HepG2 (cell line): ENCODE measurements around the gene SERPINB6. TPM values are rescaled to one million over a fixed set of nuclear protein-coding genes. Genes with fewer than 3 reads are reported as not detected.

Experiments
- AHR ChIP-seq: IDR thresholded peaks from 2 replicates; pipeline ENCODE4 v1.6.1; 2018; ENCODE audit warnings: missing genetic modification reagents, missing compliant biosample characterization
- CEBPG ChIP-seq: IDR thresholded peaks from 2 replicates; pipeline ENCODE4 v1.6.1; 2016
- GATA4 ChIP-seq: sonication (generic); IDR thresholded peaks from 2 replicates; pipeline ENCODE4 v1.6.1; 2016; ENCODE audit warnings: antibody characterized with exemption, low read depth, borderline replicate concordance
- MED8 ChIP-seq: sonication (generic); formaldehyde crosslinking; IDR thresholded peaks from 2 replicates; pipeline ENCODE4 v1.8.1; 2023; ENCODE audit warnings: mild to moderate bottlenecking, missing genetic modification reagents; ENCODE audit not compliant: insufficient replicate concordance
- NFRKB ChIP-seq: fragments of 450-650 bp; IDR thresholded peaks from 2 replicates; pipeline ENCODE4 v1.6.1; 2017
- NFYB ChIP-seq: sonication (generic); formaldehyde crosslinking; IDR thresholded peaks from 2 replicates; pipeline ENCODE4 v1.4.0; 2020; ENCODE audit warnings: missing genetic modification reagents
- NR2F6 ChIP-seq, 2 experiments: IDR thresholded peaks; 2 replicates each; pipeline ENCODE4 v1.6.1; 2016; ENCODE audit warnings: antibody characterized with exemption in 1 of 2, mild to moderate bottlenecking in 1 of 2
- RBM39 ChIP-seq: fragments of 200-400 bp; formaldehyde crosslinking; IDR thresholded peaks from one replicate; pipeline ENCODE4 v1.6.1; 2018; ENCODE audit warnings: antibody characterized with exemption, mild to moderate bottlenecking, low read depth, low read length; ENCODE audit not compliant: poor library complexity, severe bottlenecking
- SP2 ChIP-seq: sonication (generic); formaldehyde crosslinking; IDR thresholded peaks from 2 replicates; pipeline ENCODE4 v1.5.1; 2020; ENCODE audit warnings: mild to moderate bottlenecking, missing genetic modification reagents
- TEAD3 ChIP-seq: optimal IDR thresholded peaks from 2 replicates; pipeline ENCODE3; 2016; ENCODE audit warnings: borderline replicate concordance
- ZNF501 ChIP-seq: sonication (generic); formaldehyde crosslinking; IDR thresholded peaks from 2 replicates; pipeline ENCODE4 v1.5.1; 2020; ENCODE audit warnings: mild to moderate bottlenecking, moderate library complexity, missing genetic modification reagents
- ZNF816 ChIP-seq: sonication (generic); formaldehyde crosslinking; IDR thresholded peaks from 2 replicates; pipeline ENCODE4 v1.8.0; 2022; ENCODE audit warnings: missing genetic modification reagents, mild to moderate bottlenecking, borderline replicate concordance
- polyA plus RNA-seq, 8 experiments: library from polyadenylated mRNA; depleted of rRNA in 3 of 8; stranded (reverse) in 7 of 8; unstranded in 1 of 8; fragments of >200 nt; fragmentation: Illumina TruSeq in 4 of 8; extraction: Trizol in 4 of 8; gene quantifications; 2 replicates each; pipeline versions ENCODE4 v1.2.1 to v1.2.3, GENCODE V29; 2011 to 2016; ENCODE audit warnings: low read depth in 4 of 8, missing spikeins in 1 of 8, mixed read lengths in 1 of 8; ENCODE audit not compliant: insufficient read depth in 1 of 8
- total RNA-seq, 5 experiments: library from RNA; depleted of rRNA; stranded (reverse); fragments of >200 nt; fragmentation: Illumina TruSeq; extraction: Trizol; gene quantifications; 2 replicates each; pipeline ENCODE4 v1.2.3, GENCODE V29; 2016; ENCODE audit warnings: low read depth in 1 of 5
- TF ChIP-seq, protein P1 (sequence below): sonication (generic); formaldehyde crosslinking; IDR thresholded peaks from 2 replicates; pipeline ENCODE4 v1.4.0; 2020; ENCODE audit warnings: missing genetic modification reagents
- TF ChIP-seq, protein P2 (sequence below): sonication (generic); formaldehyde crosslinking; IDR thresholded peaks from 2 replicates; pipeline ENCODE4 v1.4.0; 2020; ENCODE audit warnings: missing genetic modification reagents
- TF ChIP-seq, protein P3 (sequence below): sonication (generic); formaldehyde crosslinking; IDR thresholded peaks from 2 replicates; pipeline ENCODE4 v1.9.0; 2021; ENCODE audit warnings: missing genetic modification reagents, borderline replicate concordance

SERPINB6 gene
- total and polyA plus RNA-seq, 2 of the 13 experiments (the other 11 are each of a cell fraction or from before 2014, with no cell fraction given), result 38.2 to 61.3 TPM

DNA sequence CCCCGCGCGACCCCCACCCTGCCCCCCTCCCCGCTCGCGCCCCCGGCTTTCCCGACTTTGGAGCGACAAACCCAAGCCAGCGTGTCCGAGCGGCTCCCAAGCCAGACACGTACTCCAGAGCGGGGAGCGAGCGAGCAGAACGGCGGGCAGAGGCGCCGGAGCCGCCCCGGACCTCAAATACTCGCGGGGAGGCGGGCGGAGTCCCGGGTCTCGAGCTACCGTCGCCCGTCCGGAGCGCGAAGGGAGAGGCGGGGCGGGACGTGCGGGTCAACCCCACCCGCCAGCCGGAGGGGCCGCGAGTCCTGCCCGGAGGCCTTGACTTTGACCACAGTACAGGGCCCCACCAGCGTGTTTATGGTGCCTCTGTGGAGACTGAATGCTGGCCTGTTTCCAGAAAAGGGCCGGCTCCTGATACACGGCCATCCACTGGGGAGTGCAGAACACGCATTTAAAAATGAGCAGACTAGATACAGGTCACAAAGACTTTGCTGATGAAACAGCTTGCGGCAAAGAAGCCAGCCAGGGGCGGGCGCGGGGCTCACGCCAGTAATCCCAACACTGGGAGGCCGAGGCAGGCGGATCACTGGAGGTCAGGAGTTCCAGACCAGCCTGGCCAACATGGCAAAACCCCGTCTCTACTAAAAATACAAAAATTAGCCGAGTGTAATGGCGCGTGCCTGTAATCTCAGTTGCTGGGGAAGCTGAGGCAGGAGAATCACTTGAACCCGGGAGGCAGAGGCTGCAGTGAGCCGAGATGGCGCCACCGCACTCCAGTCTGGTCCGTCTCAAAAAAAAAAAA lies at the start of gene SERPINB6 (continued):
- TF ChIP-seq, protein P1, sequence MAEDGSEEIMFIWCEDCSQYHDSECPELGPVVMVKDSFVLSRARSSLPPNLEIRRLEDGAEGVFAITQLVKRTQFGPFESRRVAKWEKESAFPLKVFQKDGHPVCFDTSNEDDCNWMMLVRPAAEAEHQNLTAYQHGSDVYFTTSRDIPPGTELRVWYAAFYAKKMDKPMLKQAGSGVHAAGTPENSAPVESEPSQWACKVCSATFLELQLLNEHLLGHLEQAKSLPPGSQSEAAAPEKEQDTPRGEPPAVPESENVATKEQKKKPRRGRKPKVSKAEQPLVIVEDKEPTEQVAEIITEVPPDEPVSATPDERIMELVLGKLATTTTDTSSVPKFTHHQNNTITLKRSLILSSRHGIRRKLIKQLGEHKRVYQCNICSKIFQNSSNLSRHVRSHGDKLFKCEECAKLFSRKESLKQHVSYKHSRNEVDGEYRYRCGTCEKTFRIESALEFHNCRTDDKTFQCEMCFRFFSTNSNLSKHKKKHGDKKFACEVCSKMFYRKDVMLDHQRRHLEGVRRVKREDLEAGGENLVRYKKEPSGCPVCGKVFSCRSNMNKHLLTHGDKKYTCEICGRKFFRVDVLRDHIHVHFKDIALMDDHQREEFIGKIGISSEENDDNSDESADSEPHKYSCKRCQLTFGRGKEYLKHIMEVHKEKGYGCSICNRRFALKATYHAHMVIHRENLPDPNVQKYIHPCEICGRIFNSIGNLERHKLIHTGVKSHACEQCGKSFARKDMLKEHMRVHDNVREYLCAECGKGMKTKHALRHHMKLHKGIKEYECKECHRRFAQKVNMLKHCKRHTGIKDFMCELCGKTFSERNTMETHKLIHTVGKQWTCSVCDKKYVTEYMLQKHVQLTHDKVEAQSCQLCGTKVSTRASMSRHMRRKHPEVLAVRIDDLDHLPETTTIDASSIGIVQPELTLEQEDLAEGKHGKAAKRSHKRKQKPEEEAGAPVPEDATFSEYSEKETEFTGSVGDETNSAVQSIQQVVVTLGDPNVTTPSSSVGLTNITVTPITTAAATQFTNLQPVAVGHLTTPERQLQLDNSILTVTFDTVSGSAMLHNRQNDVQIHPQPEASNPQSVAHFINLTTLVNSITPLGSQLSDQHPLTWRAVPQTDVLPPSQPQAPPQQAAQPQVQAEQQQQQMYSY (CRISPR knock-in tag), result no peak
- TF ChIP-seq SP2 (CRISPR knock-in tag) (no peak), TEAD3 (CRISPR knock-in tag) (peak; percentile 13), CEBPG (peak; percentile 39), RBM39 (no peak), MED8 (CRISPR knock-in tag) (no peak), ZNF501 (CRISPR knock-in tag) (peak; percentile 89), AHR (CRISPR knock-in tag) (no peak), NFYB (CRISPR knock-in tag) (no peak), GATA4 (no peak), ZNF816 (CRISPR knock-in tag) (peak; percentile 62; the same call in 1 of the 2 replicates), NFRKB (no peak), NR2F6 (IDR thresholded peaks at IDR 0.05) (peak; percentile 47), NR2F6 (CRISPR knock-in tag; IDR thresholded peaks at IDR 0.05) (peak; percentile 88)
- TF ChIP-seq, protein P2, sequence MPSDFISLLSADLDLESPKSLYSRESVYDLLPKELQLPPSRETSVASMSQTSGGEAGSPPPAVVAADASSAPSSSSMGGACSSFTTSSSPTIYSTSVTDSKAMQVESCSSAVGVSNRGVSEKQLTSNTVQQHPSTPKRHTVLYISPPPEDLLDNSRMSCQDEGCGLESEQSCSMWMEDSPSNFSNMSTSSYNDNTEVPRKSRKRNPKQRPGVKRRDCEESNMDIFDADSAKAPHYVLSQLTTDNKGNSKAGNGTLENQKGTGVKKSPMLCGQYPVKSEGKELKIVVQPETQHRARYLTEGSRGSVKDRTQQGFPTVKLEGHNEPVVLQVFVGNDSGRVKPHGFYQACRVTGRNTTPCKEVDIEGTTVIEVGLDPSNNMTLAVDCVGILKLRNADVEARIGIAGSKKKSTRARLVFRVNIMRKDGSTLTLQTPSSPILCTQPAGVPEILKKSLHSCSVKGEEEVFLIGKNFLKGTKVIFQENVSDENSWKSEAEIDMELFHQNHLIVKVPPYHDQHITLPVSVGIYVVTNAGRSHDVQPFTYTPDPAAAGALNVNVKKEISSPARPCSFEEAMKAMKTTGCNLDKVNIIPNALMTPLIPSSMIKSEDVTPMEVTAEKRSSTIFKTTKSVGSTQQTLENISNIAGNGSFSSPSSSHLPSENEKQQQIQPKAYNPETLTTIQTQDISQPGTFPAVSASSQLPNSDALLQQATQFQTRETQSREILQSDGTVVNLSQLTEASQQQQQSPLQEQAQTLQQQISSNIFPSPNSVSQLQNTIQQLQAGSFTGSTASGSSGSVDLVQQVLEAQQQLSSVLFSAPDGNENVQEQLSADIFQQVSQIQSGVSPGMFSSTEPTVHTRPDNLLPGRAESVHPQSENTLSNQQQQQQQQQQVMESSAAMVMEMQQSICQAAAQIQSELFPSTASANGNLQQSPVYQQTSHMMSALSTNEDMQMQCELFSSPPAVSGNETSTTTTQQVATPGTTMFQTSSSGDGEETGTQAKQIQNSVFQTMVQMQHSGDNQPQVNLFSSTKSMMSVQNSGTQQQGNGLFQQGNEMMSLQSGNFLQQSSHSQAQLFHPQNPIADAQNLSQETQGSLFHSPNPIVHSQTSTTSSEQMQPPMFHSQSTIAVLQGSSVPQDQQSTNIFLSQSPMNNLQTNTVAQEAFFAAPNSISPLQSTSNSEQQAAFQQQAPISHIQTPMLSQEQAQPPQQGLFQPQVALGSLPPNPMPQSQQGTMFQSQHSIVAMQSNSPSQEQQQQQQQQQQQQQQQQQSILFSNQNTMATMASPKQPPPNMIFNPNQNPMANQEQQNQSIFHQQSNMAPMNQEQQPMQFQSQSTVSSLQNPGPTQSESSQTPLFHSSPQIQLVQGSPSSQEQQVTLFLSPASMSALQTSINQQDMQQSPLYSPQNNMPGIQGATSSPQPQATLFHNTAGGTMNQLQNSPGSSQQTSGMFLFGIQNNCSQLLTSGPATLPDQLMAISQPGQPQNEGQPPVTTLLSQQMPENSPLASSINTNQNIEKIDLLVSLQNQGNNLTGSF (CRISPR knock-in tag), result no peak
- TF ChIP-seq, protein P3, sequence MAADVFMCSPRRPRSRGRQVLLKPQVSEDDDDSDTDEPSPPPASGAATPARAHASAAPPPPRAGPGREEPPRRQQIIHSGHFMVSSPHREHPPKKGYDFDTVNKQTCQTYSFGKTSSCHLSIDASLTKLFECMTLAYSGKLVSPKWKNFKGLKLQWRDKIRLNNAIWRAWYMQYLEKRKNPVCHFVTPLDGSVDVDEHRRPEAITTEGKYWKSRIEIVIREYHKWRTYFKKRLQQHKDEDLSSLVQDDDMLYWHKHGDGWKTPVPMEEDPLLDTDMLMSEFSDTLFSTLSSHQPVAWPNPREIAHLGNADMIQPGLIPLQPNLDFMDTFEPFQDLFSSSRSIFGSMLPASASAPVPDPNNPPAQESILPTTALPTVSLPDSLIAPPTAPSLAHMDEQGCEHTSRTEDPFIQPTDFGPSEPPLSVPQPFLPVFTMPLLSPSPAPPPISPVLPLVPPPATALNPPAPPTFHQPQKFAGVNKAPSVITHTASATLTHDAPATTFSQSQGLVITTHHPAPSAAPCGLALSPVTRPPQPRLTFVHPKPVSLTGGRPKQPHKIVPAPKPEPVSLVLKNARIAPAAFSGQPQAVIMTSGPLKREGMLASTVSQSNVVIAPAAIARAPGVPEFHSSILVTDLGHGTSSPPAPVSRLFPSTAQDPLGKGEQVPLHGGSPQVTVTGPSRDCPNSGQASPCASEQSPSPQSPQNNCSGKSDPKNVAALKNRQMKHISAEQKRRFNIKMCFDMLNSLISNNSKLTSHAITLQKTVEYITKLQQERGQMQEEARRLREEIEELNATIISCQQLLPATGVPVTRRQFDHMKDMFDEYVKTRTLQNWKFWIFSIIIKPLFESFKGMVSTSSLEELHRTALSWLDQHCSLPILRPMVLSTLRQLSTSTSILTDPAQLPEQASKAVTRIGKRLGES (CRISPR knock-in tag), result no peak
